SH-SY5Y (cell line): Measurements from ENCODE around the gene NUP133.

ENCODE experiments used
- GATA2 ChIP-seq: IDR thresholded peaks from 2 replicates; pipeline ENCODE4 v1.6.1; 2011; ENCODE audit warnings: mild to moderate bottlenecking, low read depth, low read length
- GATA3 ChIP-seq: IDR thresholded peaks from 2 replicates; pipeline ENCODE4 v1.6.1; 2011; ENCODE audit warnings: low read depth, mild to moderate bottlenecking, low read length, moderate library complexity

The NUP133 gene

DNA sequence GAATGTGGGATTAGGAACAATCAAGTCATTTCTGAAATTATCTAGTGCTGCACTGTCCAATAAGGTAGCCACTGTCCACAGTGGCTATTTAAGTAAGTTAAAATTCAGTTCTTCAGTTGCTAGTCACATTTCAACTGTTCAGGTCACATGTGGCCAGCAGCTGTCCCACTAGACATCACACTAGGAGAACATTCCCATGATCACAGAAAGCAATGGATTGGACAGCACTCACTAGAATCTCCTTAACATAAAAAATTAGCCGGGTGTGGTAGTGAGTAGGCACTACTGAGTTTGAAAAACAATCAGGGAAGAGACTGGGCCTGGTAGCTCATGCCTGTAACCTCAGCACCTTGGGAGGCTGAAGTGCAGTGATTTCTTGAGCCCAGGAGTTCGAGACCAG is 33.6 kb downstream of the NUP133 start:
- TF ChIP-seq GATA2 (no peak), GATA3 (no peak)

- no peak for TF ChIP-seq GATA3
- TF ChIP-seq GATA2, result no peak
Observed at GRCh38 chr1:229471175-229471574, 37.0 kb downstream of the NUP133 start.

DNA sequence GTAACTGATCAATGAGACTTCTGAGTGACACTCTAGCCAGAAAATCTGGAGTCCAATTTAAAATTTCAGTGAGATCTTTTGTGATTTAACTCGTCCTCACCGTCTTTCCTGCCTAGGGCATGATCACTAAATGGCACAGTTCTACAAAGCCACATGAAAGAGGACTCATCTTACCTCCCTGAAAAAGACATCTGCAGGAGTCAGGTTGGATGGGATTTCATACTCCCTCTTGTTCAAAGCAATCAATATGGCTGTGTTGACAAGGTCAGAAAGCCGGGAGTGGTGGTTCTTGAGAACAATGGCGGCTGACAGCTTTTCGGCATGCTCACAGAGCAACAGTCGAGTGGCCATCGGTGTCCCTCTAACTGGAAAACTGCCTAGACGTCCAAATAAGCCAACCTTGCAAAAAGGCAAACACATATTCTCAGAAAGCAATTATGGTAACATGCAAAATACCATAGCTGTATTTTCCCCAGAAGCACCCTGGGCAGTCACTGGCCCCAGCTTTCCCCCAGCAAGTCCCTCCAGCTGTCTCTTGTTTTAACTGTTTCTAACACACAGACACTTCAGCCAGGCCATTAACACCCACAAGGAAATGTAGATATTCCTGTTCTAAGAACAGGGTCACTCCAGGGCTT is 37.6 kb downstream of the NUP133 start:
- TF ChIP-seq GATA2 (no peak), GATA3 (no peak)

GRCh38 chr1:229466887-229467286 is 41.3 kb downstream of the NUP133 start:
- TF ChIP-seq GATA3 (no peak), GATA2 (no peak)

- TF ChIP-seq GATA3 (no peak), GATA2 (no peak)
Observed at GRCh38 chr1:229464672-229465071, 43.5 kb downstream of the NUP133 start.

- TF ChIP-seq GATA2 (no peak), GATA3 (no peak)
Observed at GRCh38 chr1:229461032-229461668, 47.0 kb downstream of the NUP133 start.

DNA sequence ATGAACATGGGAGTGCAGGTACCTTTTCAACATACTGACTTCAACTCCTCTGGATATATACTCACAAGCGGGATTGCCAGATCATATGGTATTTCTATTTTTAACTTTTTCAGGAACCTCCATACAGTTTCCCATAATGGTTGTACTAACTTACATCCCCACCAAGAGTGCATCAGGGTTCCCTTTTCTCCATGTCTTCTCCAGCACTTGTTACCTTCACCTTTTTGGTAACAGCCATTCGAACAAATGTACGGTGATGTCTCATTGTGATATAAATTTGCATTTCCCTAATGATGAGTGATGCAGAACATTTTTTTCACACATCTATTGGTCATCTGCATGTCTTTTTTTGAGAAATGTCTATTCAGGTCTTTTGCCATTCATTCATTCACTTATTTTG is 48.3 kb downstream of the NUP133 start:
- TF ChIP-seq GATA3 (no peak), GATA2 (no peak)

- TF ChIP-seq GATA2, result no peak
- no peak for TF ChIP-seq GATA3
Observed at GRCh38 chr1:229457436-229457835, 50.7 kb downstream of the NUP133 start.

- TF ChIP-seq GATA3 (no peak), GATA2 (no peak)
Observed at GRCh38 chr1:229456016-229456415, 52.1 kb downstream of the NUP133 start.

- TF ChIP-seq GATA2 (no peak), GATA3 (no peak)
Observed at GRCh38 chr1:229454056-229454455, 54.1 kb downstream of the NUP133 start.

- TF ChIP-seq GATA3 (no peak), GATA2 (no peak)
Observed at GRCh38 chr1:229452956-229453801, 55.0 kb downstream of the NUP133 start.

- TF ChIP-seq GATA3 (no peak), GATA2 (no peak)
Observed at GRCh38 chr1:229448845-229449244, 59.3 kb downstream of the NUP133 start.

DNA sequence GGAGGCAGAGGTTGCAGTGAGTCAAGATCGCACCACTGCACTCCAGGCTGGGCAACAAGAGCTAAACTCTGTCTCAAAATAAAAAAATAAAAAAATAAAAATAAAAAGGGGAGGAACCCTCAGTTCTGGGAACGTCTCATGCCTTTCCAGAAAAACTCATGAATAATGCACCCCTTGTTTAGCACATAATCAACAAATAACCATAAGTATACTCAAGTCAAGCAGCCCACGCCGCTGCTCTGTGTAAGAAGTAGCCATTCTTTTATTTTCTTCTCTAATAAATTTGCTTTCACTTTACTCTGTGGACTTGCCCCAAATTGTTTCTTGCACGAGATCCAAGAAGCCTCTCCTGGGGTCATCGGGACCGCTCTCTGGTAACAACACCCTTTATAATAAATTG is 59.8 kb downstream of the NUP133 start:
- TF ChIP-seq GATA2, result no peak
- no peak for TF ChIP-seq GATA3

GRCh38 chr1:229447809-229448252 is 60.3 kb downstream of the NUP133 start:
- no peak for TF ChIP-seq GATA2
- TF ChIP-seq GATA3, result no peak

DNA sequence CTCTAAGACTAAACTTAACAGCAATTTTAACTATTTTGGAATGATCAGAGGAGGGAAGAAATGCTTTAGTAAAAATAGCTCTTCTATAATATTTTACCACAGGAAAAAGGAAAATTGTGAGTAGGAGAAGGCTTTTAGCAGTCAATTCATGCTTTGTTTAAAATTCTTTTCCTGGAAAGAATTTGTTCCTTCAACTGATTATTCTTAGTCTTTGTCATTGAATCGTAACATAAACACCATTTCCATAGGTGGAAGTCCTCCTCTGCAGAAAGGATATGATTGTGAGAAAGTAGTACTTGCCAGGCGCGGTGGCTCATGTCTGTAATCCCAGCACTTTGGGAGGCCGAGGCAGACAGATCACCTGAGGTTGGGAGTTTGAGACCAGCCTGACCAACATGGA is 62.3 kb downstream of the NUP133 start:
- TF ChIP-seq GATA2 (no peak), GATA3 (no peak)
